ENCODE results near the gene FYN. TPM values are rescaled to one million over a fixed set of nuclear protein-coding genes. Genes with fewer than 3 reads are reported as not detected.

The FYN gene
- polyA plus RNA-seq, 1 experiment, result 55.1 TPM

DNA sequence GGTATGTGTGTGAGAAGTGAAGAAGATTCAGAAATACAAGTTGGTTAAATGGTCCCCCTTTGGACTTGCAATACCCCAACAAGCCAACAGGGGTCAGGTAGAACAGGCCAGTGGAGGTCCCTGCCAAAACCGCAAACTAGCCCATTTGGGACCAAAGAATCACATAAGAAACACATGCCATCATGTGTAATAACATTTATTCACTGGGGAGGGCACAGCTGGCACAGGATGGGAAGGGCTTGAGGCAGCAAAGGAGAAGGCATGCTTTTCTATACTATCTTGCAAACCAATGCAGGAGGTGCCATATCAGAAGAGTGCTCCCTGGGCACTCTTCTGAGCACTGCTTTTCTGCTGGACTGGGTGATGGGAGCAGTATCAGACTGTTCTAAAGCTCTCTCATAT, 151.5 kb downstream of the FYN start:
- Histone ChIP-seq H3K4me3 (ENCODE audit: low read depth, low read length) (no peak overlapping the region), H3K36me3 (ENCODE audit: control insufficient read depth, insufficient read depth, low read length) (no peaks in the 10 kb centered on the region), H3K27me3 (ENCODE audit: control insufficient read depth, insufficient read depth, low read length) (no peaks in the 10 kb centered on the region)
- ChIA-PET CTCF (interaction anchor here (0.7 to 2.2 kb wide), 7 partner anchors 12 to 274 kb away, joined by 3 to 8 read pairs (median 4); no protein-coding TSS in a partner anchor), POLR2A (no interaction called here)
- TF ChIP-seq, protein P1, sequence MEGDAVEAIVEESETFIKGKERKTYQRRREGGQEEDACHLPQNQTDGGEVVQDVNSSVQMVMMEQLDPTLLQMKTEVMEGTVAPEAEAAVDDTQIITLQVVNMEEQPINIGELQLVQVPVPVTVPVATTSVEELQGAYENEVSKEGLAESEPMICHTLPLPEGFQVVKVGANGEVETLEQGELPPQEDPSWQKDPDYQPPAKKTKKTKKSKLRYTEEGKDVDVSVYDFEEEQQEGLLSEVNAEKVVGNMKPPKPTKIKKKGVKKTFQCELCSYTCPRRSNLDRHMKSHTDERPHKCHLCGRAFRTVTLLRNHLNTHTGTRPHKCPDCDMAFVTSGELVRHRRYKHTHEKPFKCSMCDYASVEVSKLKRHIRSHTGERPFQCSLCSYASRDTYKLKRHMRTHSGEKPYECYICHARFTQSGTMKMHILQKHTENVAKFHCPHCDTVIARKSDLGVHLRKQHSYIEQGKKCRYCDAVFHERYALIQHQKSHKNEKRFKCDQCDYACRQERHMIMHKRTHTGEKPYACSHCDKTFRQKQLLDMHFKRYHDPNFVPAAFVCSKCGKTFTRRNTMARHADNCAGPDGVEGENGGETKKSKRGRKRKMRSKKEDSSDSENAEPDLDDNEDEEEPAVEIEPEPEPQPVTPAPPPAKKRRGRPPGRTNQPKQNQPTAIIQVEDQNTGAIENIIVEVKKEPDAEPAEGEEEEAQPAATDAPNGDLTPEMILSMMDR (IDR thresholded peaks at IDR 0.05; ENCODE audit: insufficient read depth, low read depth, low read length), result peak; percentile 77
- no peak for DNase-seq (ENCODE audit: low read depth)

DNA sequence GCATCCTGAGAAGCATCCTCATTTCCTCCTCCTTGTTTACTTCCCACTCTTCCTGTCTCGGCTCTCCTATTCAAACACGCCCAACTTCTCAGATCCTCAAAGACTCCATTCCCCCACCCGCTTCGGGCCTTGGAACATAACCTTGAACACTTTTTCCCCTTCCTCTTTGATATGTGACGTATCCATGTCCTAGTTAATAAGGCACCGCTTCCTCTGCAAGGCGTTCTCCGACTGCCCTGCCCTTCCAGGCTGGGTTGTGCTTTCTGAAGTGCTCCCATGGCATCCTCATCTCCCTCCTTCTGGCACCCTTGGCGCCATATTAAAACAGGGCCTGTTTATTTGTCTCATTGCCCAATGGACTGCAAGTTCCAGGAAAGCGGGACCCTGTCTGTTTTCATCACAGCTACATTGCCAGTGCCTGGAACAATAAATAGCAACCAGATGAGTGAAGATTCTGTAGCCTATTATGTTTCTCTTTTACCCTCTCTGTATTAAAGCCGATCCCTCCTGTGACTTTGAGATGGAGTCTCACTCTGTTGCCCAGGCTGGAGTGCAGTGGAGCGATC, 152.2 kb downstream of the FYN start:
- POLR2A ChIA-PET, result no interaction called here
- Histone ChIP-seq H3K36me3 (ENCODE audit: control insufficient read depth, insufficient read depth, low read length) (no peaks in the 10 kb centered on the region), H3K27me3 (ENCODE audit: control insufficient read depth, insufficient read depth, low read length) (no peaks in the 10 kb centered on the region), H3K4me3 (ENCODE audit: low read depth, low read length) (no peak overlapping the region)
- TF ChIP-seq, protein P1 (IDR thresholded peaks at IDR 0.05; ENCODE audit: insufficient read depth, low read depth, low read length), result no peak
- no peak for DNase-seq (ENCODE audit: low read depth)
- CTCF ChIA-PET, result interaction anchor here (0.6 to 2.2 kb wide), 7 partner anchors 11 to 275 kb away, joined by 3 to 8 read pairs (median 3); no protein-coding TSS in a partner anchor

DNA sequence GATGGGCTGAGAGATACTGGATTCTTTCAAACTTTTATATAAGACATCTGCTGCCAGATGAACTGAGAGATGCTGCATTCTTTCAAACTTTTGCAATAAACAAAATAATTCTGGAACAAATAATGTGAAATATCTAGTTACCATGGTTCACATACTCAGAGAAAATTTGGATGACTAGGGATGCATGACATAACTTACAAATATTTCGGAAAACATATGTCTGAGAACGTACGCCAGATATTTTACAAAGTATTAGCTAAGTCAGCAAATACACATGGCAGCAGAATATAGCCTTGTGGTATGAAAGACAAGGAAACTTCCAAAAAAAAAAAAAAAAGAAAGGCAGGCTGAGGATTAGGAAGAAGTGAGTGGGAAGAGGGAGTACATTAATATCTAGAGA, 154.3 kb downstream of the FYN start:
- H3K27me3 ChIP-seq (ENCODE audit: control insufficient read depth, insufficient read depth, low read length), result no peaks in the 10 kb centered on the region
- H3K36me3 ChIP-seq (ENCODE audit: control insufficient read depth, insufficient read depth, low read length), result no peaks in the 10 kb centered on the region
- CTCF ChIA-PET, result interaction anchor here (0.5 to 1.4 kb wide), 3 partner anchors 8 to 310 kb away, joined by 3 read pairs; no protein-coding TSS in a partner anchor
- TF ChIP-seq, protein P1 (IDR thresholded peaks at IDR 0.05; ENCODE audit: insufficient read depth, low read depth, low read length), result no peak
- peak; percentile 23 for DNase-seq (ENCODE audit: low read depth)
- no peak overlapping the region for H3K4me3 ChIP-seq (ENCODE audit: low read depth, low read length)
- POLR2A ChIA-PET, result no interaction called here

DNA sequence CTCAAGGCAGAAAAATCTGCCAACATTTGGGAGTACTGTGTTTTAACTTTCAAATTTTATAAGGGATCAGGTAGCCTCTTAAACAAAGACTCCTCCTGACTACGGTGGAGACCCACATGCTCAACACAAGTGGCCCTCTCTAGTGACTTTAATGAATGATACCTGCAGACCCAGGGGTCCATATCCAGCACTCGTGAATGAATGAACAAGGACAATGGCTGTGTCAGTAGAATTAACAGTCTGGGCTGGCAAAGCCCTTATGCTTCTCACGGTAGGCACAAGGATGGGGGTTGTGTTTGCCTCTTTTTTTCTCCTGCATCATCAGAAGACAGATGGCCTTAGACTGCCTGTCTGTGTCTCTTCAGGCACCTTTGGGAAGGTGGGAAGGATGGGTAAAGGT, 154.9 kb downstream of the FYN start:
- DNase-seq (ENCODE audit: low read depth), result no peak
- ChIA-PET POLR2A (no interaction called here), CTCF (interaction anchor here (0.9 to 1.4 kb wide), 3 partner anchors 8 to 279 kb away, joined by 3 to 5 read pairs (median 3); no protein-coding TSS in a partner anchor)
- TF ChIP-seq, protein P1 (IDR thresholded peaks at IDR 0.05; ENCODE audit: insufficient read depth, low read depth, low read length), result no peak
- H3K4me3 ChIP-seq (ENCODE audit: low read depth, low read length), result no peak overlapping the region
- H3K36me3 ChIP-seq (ENCODE audit: control insufficient read depth, insufficient read depth, low read length), result no peaks in the 10 kb centered on the region
- H3K27me3 ChIP-seq (ENCODE audit: control insufficient read depth, insufficient read depth, low read length), result no peaks in the 10 kb centered on the region

DNA sequence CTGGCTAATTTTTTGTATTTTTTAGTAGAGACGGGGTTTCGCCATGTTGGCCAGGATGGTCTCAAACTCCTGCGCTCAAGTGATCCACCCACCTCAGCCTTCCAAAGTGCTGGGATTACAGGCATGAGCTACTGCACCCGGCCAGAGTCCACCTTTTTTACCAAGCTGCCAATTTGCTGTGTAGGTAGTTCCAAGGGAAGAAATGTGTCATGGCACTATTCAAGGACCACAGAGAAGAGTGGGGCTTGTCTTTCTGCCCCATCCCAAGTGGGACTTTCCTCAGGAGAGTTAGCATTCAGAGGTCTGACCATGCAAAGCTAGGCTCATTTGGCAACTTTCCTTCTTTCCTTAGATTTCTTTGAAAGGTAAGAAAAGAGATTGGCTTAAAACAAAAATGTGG, 155.6 kb downstream of the FYN start:
- TF ChIP-seq, protein P1 (IDR thresholded peaks at IDR 0.05; ENCODE audit: insufficient read depth, low read depth, low read length), result no peak
- ChIA-PET CTCF (interaction anchor here (0.8 to 1.6 kb wide), 4 partner anchors 19 to 327 kb away, joined by 3 to 6 read pairs (median 4); no protein-coding TSS in a partner anchor), POLR2A (no interaction called here)
- Histone ChIP-seq H3K27me3 (ENCODE audit: control insufficient read depth, insufficient read depth, low read length) (no peaks in the 10 kb centered on the region), H3K4me3 (ENCODE audit: low read depth, low read length) (no peak overlapping the region), H3K36me3 (ENCODE audit: control insufficient read depth, insufficient read depth, low read length) (no peaks in the 10 kb centered on the region)
- DNase-seq (ENCODE audit: low read depth), result no peak

Measured in BJ (cell line).